ENCODE measurements around the gene ERGIC1.

The ERGIC1 gene

GRCh38 chr5:172985596-172985995 lies 151.5 kb downstream of the ERGIC1 start:
- no peak for DNase-seq (ENCODE audit: low read depth)

GRCh38 chr5:172988276-172988675 lies 154.2 kb downstream of the ERGIC1 start:
- no peak for DNase-seq (ENCODE audit: low read depth)

GRCh38 chr5:172990776-172991175 lies 156.7 kb downstream of the ERGIC1 start:
- no peak for DNase-seq (ENCODE audit: low read depth)

GRCh38 chr5:172994405-172994804 lies 160.4 kb downstream of the ERGIC1 start:
- DNase-seq (ENCODE audit: low read depth), result no peak

- no peak for DNase-seq (ENCODE audit: low read depth)
Observed at GRCh38 chr5:172999372-172999973, 165.4 kb downstream of the ERGIC1 start.

- DNase-seq (ENCODE audit: low read depth), result no peak
Observed at GRCh38 chr5:172999974-173000373, 165.9 kb downstream of the ERGIC1 start.

GRCh38 chr5:173001229-173001841 lies 167.3 kb downstream of the ERGIC1 start:
- no peak for DNase-seq (ENCODE audit: low read depth)

All from activated gamma-delta T cell treated with anti-CD3 and anti-CD28 coated beads, Interleukin-2, amount 50 U/mL, for 16 hours (primary cell).